ENCODE measurements around the gene PTPRJ.
"Not testable (repeated sequence)": the region's sequence is repeated elsewhere in the genome, so short reads cannot be mapped to it uniquely, and the experiment has no call there.

The PTPRJ gene

DNA sequence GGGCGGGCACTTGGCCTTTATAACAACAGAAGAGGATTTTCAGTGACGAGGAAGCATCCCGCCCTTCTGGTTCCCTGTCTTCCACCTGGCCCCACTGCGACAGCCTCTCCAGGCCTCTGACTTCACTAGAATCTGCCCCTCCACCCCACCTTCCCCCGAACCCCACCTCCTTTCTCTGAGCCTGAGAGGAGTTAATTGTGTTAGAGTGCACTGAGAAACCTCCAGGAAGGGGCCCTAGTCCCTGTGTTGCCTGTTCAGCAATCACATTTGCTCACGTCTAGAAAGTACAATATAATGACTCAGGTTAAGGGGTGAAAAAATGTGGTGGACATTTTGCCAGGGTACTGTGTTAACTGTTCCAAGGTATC, 38.8 kb downstream of the PTPRJ start:
- no peak for TF ChIP-seq CTCF (IDR thresholded peaks at IDR 0.05; ENCODE audit: low read depth, low read length)
- Histone ChIP-seq H3K4me3 (ENCODE audit: low read depth, low read length) (no peak overlapping the region), H3K4me1 (no peaks in the 10 kb centered on the region), H3K36me3 (no peaks in the 10 kb centered on the region), H3K9me3 (no peaks in the 10 kb centered on the region), H3K27me3 (no peaks in the 10 kb centered on the region)
- no peak for DNase-seq

GRCh38 chr11:48019595-48019994, 39.2 kb downstream of the PTPRJ start:
- no peak for TF ChIP-seq CTCF (IDR thresholded peaks at IDR 0.05; ENCODE audit: low read depth, low read length)
- no peak overlapping the region for H3K4me3 ChIP-seq (ENCODE audit: low read depth, low read length)
- H3K4me1 ChIP-seq = no peaks in the 10 kb centered on the region
- no peaks in the 10 kb centered on the region for H3K36me3 ChIP-seq
- no peaks in the 10 kb centered on the region for H3K9me3 ChIP-seq
- DNase-seq = no peak
- H3K27me3 ChIP-seq = no peaks in the 10 kb centered on the region

- no peak for TF ChIP-seq CTCF (IDR thresholded peaks at IDR 0.05; ENCODE audit: low read depth, low read length)
- Histone ChIP-seq H3K4me3 (ENCODE audit: low read depth, low read length) (no peak overlapping the region), H3K9me3 (no peaks in the 10 kb centered on the region), H3K36me3 (no peaks in the 10 kb centered on the region), H3K27me3 (no peaks in the 10 kb centered on the region), H3K4me1 (no peaks in the 10 kb centered on the region)
- no peak for DNase-seq
Measured at GRCh38 chr11:48020092-48020755, 39.9 kb downstream of the PTPRJ start.

- not testable (repeated sequence) for H3K4me1 ChIP-seq; H3K36me3 ChIP-seq; H3K9me3 ChIP-seq; DNase-seq; H3K4me3 ChIP-seq (ENCODE audit: low read depth, low read length); H3K27me3 ChIP-seq
Measured at GRCh38 chr11:48021201-48021820, 41.0 kb downstream of the PTPRJ start.

- Histone ChIP-seq H3K27me3 (no peaks in the 10 kb centered on the region), H3K9me3 (no peaks in the 10 kb centered on the region), H3K4me1 (no peaks in the 10 kb centered on the region), H3K4me3 (ENCODE audit: low read depth, low read length) (no peak overlapping the region), H3K36me3 (no peaks in the 10 kb centered on the region)
- DNase-seq = no peak
- no peak for TF ChIP-seq CTCF (IDR thresholded peaks at IDR 0.05; ENCODE audit: low read depth, low read length)
Measured at GRCh38 chr11:48022445-48022844, 42.1 kb downstream of the PTPRJ start.

GRCh38 chr11:48023608-48024007, 43.2 kb downstream of the PTPRJ start:
- H3K4me3 ChIP-seq (ENCODE audit: low read depth, low read length); H3K27me3 ChIP-seq; H3K4me1 ChIP-seq; DNase-seq; H3K36me3 ChIP-seq; H3K9me3 ChIP-seq: not testable (repeated sequence)

DNA sequence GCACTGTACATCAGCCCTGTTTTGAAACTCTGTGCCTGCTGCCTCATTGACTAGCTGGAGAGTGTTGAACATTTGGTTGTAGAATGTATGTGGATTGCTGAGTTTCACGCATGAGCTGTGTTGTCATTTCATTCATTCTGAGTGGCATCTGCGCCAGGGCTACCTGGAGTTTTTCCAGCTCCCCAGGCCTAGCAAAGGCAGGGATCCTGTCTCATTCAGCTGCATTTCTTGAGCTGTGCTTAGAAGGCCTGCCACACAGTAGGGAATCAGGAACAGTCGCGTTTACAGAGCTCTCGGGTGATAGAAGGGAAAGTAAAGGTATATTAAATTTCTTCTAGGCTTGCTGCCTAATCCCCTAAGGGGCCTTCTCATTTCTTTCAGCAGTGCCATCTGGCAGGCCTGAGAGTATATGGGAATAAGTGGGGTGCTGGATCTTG, 44.3 kb downstream of the PTPRJ start:
- no peaks in the 10 kb centered on the region for H3K4me1 ChIP-seq
- H3K9me3 ChIP-seq = no peaks in the 10 kb centered on the region
- H3K27me3 ChIP-seq = no peaks in the 10 kb centered on the region
- no peaks in the 10 kb centered on the region for H3K36me3 ChIP-seq
- no peak for DNase-seq
- no peak for TF ChIP-seq CTCF (IDR thresholded peaks at IDR 0.05; ENCODE audit: low read depth, low read length)
- H3K4me3 ChIP-seq (ENCODE audit: low read depth, low read length) = no peak overlapping the region
